WERI-Rb-1 (cell line): ENCODE results near the gene NPHP4.

Experiments used
- DNase-seq: peaks from one replicate; pipeline ENCODE4 v3.0.0-alpha.2; 2020
- H3K27ac ChIP-seq: fragments of 250-450 bp; sonication (Bioruptor Pico); 2 replicates; pipeline ENCODE4 v1.5.1; 2020; ENCODE audit warnings: mild to moderate bottlenecking, moderate library complexity
- H3K27me3 ChIP-seq: fragments of 250-450 bp; sonication (Bioruptor Pico); 2 replicates; pipeline ENCODE4 v1.5.1; 2021; ENCODE audit warnings: mild to moderate bottlenecking, low read depth, moderate library complexity; ENCODE audit not compliant: insufficient read depth, severe bottlenecking
- H3K36me3 ChIP-seq: fragments of 250-450 bp; sonication (Bioruptor Pico); 2 replicates; pipeline ENCODE4 v1.5.1; 2020; ENCODE audit warnings: mild to moderate bottlenecking, moderate library complexity
- H3K4me3 ChIP-seq: 2 replicates; pipeline ENCODE4 v1.5.1; 2011; ENCODE audit warnings: low read depth, mild to moderate bottlenecking, control low read depth, low read length
- H3K9me3 ChIP-seq: fragments of 250-450 bp; sonication (Bioruptor Pico); 2 replicates; pipeline ENCODE4 v1.5.1; 2021; ENCODE audit warnings: mild to moderate bottlenecking, moderate library complexity; ENCODE audit not compliant: severe bottlenecking
- CTCF ChIP-seq: IDR thresholded peaks from 2 replicates; pipeline ENCODE4 v1.5.1; 2011; ENCODE audit warnings: low read depth, mild to moderate bottlenecking, control low read depth, inconsistent platforms, low read length

NPHP4 gene

GRCh38 chr1:5908461-5909375, 83.5 kb downstream of the NPHP4 start:
- no peaks in the 10 kb centered on the region for H3K27me3 ChIP-seq
- peaks cover 24% of the 10 kb centered on the region for H3K36me3 ChIP-seq
- no peak for DNase-seq
- H3K4me3 ChIP-seq = no peak overlapping the region
- no peaks in the 10 kb centered on the region for H3K9me3 ChIP-seq
- no peak overlapping the region for H3K27ac ChIP-seq
- no peak for TF ChIP-seq CTCF

- H3K27ac ChIP-seq = no peak overlapping the region
- H3K9me3 ChIP-seq = no peaks in the 10 kb centered on the region
- no peaks in the 10 kb centered on the region for H3K27me3 ChIP-seq
- H3K4me3 ChIP-seq = no peak overlapping the region
- TF ChIP-seq CTCF = no peak
- DNase-seq = no peak
- H3K36me3 ChIP-seq = peaks cover 32% of the 10 kb centered on the region
Measured at GRCh38 chr1:5907966-5908365, 84.3 kb downstream of the NPHP4 start.

GRCh38 chr1:5907386-5907785, 84.8 kb downstream of the NPHP4 start:
- H3K27me3 ChIP-seq = no peaks in the 10 kb centered on the region
- TF ChIP-seq CTCF = no peak
- H3K4me3 ChIP-seq = no peak overlapping the region
- H3K27ac ChIP-seq = no peak overlapping the region
- H3K9me3 ChIP-seq = no peaks in the 10 kb centered on the region
- peaks cover 36% of the 10 kb centered on the region for H3K36me3 ChIP-seq
- DNase-seq = no peak

- no peak overlapping the region for H3K27ac ChIP-seq
- H3K27me3 ChIP-seq = no peaks in the 10 kb centered on the region
- H3K9me3 ChIP-seq = no peaks in the 10 kb centered on the region
- DNase-seq = no peak
- TF ChIP-seq CTCF = no peak
- peaks cover 40% of the 10 kb centered on the region for H3K36me3 ChIP-seq
- H3K4me3 ChIP-seq = no peak overlapping the region
Measured at GRCh38 chr1:5906966-5907365, 85.3 kb downstream of the NPHP4 start.

GRCh38 chr1:5906116-5906515, 86.1 kb downstream of the NPHP4 start:
- no peaks in the 10 kb centered on the region for H3K9me3 ChIP-seq
- H3K36me3 ChIP-seq = peaks cover 46% of the 10 kb centered on the region
- no peak overlapping the region for H3K4me3 ChIP-seq
- H3K27ac ChIP-seq = no peak overlapping the region
- no peak for DNase-seq
- TF ChIP-seq CTCF = no peak
- H3K27me3 ChIP-seq = no peaks in the 10 kb centered on the region
